GM19239 (cell line): ENCODE measurements around the gene DEPDC5.

Experiments
- DNase-seq: peaks from one replicate; pipeline ENCODE4 v3.0.0; 2011; ENCODE audit warnings: low spot score; ENCODE audit not compliant: insufficient read length
- FAIRE-seq: peaks from 2 replicates; lab custom pipeline; 2011; peaks lifted over from hg19 to GRCh38; lab: Jason Lieb, UNC

DEPDC5 gene

DNA sequence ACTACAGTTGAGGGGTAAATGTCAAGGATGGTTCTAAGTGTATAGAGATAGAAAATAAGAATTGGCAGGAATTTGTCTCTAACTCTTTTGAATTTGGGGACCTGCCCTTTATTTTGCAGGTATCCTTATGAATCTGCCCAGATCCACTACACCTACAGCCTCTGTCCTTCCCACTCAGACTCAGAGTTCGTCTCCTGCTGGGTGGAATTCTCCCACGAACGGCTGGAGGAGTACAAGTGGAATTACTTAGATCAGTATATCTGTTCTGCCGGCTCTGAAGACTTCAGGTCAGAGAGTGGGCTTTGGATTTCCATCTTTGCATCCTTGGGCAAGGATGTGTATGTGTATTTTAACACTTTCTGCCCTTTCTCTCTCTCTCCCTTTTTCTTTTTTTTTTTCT lies 89.7 kb downstream of the DEPDC5 start:
- FAIRE-seq (no peak), DNase-seq (no peak)

DNA sequence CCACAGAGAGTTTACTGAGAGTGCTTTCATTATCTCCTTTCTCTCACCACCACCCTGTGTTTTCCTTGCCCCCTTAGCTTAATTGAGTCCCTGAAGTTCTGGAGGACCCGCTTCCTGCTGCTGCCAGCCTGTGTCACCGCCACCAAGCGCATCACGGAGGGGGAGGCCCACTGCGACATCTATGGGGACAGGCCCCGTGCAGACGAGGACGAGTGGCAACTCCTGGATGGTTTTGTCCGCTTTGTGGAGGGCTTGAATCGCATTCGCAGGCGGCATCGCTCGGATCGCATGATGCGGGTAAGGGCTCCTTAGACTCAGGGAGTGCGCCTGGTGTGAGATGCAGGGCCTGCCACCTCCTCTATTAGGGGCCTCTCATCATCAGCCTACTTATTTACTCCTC lies 91.1 kb downstream of the DEPDC5 start:
- FAIRE-seq (no peak), DNase-seq (no peak)

DNA sequence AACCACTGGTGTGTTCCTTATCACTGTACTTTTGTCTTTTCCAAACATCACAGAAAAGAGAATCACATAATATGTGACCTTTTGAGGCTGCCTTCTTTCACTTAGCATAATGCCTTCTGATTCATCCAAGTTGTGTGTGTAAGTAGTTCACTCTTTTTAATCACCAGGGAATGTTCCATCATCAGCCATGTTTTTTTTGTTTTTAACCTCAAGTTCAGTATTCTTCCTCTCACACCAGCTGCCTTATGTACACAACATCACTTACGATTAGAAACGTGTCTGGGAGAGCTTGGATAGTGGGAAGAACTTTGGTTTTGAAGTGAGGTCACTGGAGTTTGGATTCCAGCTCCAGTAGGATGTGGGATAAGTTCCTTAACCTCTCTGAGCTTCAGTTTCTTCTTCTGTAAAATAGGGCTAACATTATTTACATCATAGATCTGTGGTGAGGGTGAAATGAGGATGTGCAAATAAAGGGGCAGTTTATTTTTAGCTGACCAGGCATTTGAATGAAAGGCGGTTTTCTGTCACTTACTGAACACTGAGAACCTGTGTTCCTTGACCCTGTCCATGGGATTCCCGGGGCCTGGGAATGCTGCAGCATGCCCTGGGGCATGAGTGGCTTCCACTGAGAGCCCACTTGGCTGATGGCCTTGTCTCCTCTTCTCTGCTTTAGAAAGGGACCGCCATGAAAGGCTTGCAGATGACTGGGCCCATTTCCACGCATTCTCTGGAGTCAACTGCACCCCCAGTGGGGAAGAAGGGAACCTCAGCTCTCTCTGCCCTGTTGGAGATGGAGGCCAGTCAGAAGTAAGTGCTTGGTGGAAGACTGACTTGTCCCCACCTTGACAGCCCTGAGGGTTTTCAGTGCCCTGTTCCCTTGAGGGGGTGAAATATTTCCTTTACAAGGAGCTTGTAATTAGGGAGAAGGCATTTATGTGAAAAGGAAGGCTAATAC lies 92.6 kb downstream of the DEPDC5 start:
- peak; percentile 29 for DNase-seq
- no peak for FAIRE-seq

DNA sequence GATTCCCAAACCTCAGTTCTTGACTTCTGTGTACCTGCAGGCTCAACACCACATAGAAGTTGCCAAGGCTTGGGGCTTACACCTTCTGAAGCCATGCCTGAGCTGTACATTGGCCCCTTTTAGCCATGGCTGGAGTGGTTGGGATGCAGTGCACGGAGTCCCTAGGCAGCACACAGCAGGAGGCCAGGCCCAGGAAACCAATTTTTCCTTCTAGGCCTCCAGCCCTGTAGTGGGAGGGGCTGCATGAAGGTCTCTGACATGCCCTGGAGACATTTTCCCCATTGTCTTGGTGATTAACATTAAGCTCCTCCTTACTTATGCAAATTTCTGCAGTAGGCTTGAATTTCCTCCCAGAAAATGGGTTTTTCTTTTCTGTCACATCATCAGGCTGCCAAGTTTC lies 94.6 kb downstream of the DEPDC5 start:
- DNase-seq (no peak), FAIRE-seq (no peak)

DNA sequence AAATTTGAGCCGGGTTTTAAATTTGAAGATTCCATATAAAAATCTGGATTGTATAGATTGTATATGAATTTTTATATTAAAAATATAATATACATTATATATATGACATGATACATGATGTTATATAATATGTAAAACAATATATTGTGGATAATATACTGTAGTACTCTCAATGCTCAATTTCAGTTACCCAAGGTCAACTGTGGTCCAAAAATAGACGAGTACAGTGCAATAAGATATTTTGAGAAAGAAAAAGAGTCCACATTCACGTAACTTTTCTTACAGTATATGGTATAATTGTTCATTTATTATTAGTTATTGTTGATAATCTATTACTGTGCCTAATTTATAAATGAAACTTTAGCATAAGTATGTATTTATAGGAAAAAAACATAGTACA lies 96.3 kb downstream of the DEPDC5 start:
- FAIRE-seq (no peak), DNase-seq (no peak)

DNA sequence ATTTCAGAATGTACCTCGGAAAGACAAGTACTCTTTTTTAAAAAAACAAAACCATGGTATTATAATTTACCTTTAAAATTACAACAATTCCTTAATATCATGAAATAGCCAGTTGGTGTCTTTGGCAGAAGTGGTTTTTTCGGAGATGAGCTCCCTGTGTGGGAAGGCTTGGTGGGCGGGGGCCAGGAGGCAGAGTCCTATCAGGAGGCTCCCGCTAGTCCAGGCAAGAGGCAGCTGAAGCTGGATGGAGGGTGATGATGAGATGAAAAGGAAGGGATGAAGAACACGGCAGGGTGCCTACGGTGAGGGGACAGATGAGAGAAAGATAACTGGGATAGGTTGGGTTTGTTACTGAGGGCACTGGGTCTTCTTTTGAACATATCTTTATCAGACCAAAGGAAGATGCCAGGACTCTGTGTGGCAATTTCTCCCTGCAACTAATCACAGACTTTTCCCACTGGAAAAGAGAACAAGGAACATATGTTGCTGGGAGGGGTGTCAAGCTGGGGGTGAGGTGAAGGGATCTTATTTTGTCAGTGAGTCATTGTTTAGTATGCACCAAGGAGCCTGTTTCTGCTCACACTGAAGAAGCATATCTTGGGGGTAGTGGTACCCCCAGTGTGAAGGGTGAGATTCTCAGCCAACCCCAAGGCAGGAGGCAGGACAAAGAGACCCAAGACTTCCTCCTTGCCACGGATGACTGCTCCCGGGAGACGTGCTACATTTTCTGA lies 99.0 kb downstream of the DEPDC5 start:
- FAIRE-seq (no peak), DNase-seq (no peak)

DNA sequence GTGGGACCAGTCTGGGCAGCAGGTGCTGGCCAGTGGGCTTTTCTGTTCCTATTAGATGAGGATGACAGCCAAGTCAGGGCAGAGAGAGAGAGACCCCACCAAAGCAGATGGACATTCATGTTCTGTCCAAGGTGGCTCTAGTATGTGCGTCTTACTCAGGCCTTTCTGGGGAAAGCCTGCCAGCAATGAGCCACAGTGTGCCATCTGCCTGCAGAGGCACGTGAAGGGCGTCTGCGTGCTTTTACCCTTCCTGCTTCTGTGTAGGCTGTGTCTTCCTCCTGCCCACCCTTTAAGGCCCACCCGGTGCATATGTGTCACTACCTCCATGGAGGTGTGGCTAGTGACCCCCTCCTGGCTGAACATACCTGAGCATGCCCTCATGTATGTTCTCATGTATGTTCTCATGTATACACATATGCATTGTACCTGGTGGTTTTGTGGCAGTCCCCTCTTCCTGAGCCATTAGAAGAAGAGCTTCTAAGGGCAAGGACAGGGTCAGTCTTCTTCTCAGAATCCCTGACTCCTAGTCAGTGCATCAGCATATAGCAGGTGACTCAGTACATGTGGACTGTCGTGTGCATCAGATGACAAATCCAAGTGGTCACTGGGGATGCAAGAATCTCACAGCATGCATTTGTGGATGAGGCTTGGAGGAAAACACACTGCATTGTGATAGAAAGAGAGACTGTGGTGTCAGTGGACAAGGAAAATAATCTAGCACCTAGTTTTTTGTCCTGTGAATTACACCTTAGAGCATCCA lies 100.1 kb downstream of the DEPDC5 start:
- no peak for FAIRE-seq
- DNase-seq: no peak

DNA sequence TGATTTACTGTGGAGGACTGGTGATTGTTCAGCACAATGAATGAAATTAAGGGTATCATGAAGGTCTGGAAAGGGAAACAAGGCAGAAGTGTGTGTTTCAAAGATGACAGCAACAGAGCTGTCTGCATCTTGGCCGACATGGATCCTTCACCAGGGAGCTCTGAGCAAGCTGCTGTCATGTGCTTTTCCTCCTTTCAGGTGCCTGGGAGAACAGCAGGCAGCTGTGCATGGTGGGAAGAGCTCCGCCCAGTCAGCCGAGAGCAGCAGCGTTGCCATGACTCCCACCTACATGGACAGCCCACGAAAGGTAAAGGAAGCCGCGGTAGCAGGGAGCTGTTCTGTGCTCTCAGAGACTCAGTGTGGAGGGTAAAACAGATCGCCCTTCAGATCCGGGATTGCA lies 103.4 kb downstream of the DEPDC5 start:
- FAIRE-seq (no peak), DNase-seq (no peak)

DNA sequence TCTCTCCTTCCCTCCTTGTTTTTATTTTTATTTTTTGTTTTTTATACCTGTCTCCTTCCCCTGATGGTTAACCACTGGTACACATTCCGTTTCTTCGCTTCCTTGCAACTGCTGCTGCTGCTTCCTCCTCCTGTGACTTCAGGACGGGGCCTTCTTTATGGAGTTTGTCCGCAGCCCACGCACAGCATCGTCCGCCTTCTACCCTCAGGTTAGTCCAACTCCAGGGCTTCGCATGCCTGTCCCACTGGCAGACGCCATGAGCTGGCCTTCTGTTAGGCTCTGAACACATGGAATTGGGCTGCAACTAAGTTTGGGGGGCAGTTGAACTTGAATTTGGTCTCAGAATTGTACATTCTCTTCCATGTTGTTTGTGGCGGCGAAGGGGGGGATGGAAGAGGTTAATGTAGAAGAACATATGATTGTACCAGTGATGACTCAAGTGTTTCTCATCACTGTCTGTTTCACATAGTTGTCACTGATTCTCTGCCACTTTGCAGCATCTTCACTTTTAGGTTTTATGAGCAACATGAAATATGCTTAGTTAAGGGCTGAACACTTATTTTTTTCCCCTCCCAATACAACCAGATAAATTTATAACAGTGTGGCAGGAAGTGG lies 107.5 kb downstream of the DEPDC5 start:
- DNase-seq (no peak), FAIRE-seq (no peak)

DNA sequence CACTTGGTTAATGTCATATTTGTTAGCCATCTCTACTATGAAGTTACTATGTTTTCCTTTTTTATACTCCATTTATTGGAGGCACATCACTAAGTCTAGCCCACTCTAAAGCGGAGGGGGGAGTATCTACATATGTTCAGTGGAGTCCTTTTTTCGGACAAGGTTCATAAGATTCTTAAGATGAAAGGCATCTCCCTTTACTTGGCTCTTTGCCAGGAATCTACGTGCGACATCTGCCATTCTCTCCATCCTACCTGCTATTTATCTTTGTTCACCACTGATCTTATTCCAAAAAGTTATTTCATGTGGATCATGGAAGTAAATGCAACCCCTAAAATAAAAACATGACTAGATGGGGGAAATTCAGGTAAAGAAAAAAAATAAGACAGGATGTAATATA lies 113.1 kb downstream of the DEPDC5 start:
- FAIRE-seq (no peak), DNase-seq (no peak)

DNA sequence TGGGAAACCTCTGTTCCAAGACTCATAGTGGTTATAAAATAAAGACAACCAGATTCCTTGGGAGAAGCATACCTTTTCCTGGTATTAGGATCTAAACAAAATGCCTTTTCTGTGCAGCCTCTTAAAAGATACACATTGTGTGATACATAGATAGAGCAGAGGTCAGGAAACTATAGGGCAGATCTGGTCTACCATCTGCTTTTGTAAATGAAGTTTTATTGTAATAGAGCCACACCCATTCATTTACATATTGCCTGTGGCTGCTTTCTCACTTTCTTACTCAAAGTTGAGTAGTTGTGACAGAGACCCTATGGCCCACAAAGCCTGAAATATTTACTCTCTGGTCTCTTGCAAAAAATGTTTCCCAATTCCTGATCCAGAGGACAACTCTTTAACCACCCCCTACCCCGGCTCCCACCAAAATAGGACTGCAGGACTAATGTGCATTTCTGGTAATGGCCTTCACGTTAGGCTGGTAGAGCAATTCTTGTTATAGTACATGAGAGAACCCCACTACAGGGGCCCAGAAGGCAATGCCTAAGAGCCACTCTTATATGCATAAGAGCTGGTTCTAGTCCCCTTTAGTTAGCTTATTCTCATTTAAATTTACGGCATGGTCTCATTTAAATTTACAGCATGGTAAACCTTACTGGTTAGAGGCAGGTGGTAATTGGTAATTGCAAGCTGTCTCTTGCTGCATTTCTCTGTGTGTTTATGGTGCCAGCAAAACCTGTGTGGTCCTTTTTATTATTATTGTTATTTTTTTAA lies 113.8 kb downstream of the DEPDC5 start:
- no peak for FAIRE-seq
- no peak for DNase-seq

DNA sequence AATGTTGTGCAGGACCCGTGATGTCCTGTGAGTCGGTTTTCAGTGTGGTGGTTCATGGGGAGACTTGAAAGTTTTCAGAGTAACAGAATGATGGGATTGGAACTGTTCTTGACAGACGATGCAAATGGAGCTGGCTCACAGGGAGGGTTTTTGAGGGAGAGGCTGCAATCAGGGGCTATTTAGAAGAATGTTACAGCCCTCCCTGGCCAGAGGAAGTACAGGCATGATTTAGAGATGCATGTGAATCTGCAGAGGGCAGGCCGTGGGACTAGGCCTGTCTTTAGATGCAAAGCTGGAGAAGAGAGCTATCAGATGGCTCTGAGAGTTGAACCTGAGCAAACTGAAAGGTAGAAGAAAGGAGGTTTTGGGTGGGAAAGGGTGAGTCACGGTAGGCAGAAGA lies 115.9 kb downstream of the DEPDC5 start:
- no peak for DNase-seq
- FAIRE-seq: no peak

DNA sequence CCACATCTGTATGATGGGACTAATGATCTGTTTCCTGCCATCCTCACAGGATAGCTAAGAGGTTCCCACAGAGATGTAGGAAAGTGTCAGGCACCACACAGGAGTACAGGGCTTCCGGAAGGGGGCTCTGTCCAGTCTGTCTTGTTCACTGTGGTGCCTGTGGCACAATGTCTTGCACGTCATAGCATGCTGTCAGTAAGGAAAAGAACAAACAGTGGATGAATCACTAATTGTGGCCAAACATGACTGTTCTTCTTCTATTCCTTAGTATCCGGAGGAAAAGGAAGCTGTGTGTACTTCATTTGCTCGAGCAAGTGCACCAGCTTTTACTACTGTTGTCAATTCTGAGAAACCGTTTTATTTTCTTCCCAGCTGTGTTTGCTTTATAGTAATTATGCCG lies 117.1 kb downstream of the DEPDC5 start:
- FAIRE-seq: no peak

DNA sequence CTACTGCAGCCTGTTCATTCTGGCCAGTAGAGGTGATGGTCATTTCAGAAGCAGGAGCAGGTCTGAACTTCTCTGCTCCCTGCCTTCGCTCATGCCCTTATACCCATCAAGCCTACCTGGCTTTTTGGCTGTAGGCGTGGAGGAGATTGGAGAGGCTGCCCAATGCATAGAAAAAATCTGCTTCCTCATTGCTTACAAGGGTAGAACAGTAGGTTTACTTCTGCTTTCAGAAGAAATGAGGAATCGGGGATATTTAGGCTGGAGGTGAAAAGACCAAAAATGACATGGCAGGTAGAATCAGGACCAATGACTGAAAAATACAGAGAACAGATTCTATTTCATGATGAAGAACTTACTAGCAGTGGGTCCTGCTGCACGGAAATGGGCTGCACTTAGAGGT lies 117.7 kb downstream of the DEPDC5 start:
- FAIRE-seq (no peak), DNase-seq (no peak)

More for the DNA sequence above, 117.1 kb downstream of the DEPDC5 start:
- DNase-seq: no peak

DNA sequence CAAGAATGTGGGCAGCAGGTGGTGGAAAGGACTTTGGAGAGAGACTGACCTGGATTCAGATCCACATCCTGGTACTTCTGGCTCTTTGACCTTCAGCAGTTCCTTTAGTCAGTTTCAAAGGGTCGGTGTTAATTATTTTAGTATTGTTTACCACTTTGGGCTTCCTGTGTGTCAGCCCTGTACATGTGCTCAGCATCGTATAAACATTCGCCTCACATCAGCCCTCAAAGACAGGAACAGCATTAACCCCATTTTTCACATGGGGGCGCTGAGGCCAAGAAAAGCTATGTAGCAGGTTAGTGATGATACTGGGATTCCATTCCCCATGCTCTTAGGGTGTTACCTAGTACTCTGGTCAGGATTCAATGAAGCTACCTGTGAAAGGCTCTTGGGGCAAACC lies 118.4 kb downstream of the DEPDC5 start:
- FAIRE-seq (no peak), DNase-seq (no peak)

DNA sequence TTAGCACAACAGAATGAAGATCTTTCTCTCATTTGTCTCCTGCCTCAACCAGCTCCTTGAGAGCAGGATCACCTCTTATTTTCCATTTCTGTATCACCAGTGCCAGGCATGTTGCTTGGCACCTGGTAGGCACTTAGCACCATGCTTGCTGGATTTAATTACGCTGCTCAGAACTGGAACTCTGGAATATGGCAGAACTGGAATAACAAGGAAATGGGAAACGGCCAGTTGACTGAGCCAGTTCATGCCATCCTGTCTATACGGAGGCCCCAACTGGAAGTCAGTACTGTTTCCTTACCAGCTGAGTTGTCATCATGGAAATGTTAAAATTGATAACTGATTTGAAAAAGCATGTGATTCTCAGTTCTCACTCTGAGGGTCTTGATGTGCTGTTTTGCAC lies 121.0 kb downstream of the DEPDC5 start:
- no peak for FAIRE-seq
- DNase-seq: no peak

DNA sequence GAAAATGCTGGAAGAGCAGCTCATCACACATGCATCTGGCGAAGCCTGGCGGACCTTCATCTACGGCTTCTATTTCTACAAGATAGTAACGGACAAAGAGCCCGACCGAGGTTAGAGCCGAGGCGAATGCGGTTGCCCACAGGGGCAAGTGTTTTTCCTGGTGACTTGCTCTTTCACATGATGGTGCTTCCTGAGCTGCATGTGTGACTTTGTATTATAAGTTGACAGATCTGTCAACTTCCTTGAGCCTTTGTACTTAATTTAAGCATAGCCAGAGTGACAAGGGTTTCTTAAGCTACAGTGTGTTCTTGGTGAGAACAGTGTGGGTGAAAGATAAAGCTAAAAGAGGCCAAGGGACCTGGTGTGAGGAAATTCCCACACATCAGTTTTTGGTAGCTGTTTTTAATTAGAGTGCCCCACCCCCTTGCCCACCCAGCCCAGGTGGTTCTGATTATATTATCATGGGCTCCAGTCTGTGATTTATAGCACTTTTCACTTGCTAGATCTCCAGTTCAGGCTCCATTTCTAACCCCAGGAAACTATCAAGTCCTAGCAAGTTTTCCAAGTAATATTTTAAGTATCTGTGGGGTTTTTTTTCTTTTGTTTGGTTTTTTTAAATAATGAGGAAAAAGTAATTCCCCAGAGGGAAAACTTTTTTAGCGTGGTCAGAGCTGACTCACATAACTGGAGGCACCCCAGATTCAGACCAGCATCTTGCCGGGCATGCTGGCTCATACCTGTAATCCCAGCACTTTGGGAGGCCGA lies 122.5 kb downstream of the DEPDC5 start:
- FAIRE-seq (no peak), DNase-seq (no peak)

DNA sequence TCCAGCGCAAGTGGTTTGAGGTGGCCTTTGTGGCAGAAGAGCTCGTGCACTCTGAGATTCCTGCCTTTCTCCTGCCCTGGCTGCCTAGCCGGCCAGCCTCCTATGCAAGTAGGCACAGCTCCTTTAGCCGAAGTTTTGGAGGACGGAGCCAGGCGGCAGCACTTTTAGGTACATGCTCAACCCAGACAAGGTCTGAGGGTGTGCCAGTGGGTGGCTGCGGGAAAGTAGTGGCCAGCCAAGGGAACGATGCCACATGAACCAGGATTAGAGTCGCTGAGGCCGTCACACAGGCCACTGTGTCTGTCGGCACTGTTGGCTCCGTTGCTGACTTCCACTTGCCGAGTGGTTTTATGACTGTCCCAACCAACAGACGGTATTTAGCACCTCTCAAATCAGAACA lies 125.8 kb downstream of the DEPDC5 start:
- FAIRE-seq (no peak), DNase-seq (no peak)

DNA sequence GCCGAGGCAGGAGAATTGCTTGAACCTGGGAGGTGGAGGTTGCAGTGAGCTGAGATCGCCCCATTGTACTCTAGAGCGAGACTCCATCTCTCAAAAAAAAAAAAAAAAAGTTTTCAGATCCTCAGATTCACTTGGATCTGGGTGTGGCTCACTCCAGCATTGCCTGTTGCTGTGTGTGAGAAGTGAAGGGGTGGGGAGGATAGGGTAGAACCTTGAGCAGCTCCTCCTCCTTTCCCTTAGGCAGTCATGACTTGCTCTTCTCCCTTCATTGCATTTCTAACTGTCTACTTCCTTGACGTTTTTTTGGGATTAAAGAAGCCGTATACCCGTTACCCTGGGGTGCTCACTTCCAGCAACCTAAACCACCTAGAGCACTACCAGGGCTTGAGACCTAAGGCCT lies 127.4 kb downstream of the DEPDC5 start:
- DNase-seq: no peak
- no peak for FAIRE-seq
